GM18870 (cell line): ENCODE data around the gene TXK.

Experiments used
- ATAC-seq: cut with Tn5 transposase; IDR thresholded peaks from one replicate; pipeline ENCODE4 v1.9.1; 2021; ENCODE audit warnings: moderate library complexity; ENCODE audit not compliant: unreplicated experiment

Gene TXK

DNA sequence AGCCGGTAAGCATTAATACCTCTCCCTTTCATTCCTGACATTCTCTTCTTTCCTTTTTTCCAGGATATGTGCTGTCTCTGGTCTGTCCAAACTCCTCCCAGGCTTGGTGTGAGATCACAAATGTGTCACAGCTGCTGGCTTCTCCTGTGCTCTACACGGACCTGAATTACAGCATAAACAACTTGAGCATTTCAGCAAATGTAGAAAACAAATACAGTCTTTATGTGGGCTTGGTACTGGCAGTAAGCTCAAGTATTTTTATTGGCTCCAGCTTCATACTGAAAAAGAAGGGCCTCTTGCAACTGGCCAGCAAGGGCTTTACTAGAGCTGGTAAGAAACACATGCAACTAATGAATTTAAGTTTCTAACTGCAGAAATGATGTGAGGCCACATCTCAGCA is 109.0 kb downstream of the TXK start:
- no peak for ATAC-seq

GRCh38 chr4:48024522-48024921 is 109.5 kb downstream of the TXK start:
- no peak for ATAC-seq

DNA sequence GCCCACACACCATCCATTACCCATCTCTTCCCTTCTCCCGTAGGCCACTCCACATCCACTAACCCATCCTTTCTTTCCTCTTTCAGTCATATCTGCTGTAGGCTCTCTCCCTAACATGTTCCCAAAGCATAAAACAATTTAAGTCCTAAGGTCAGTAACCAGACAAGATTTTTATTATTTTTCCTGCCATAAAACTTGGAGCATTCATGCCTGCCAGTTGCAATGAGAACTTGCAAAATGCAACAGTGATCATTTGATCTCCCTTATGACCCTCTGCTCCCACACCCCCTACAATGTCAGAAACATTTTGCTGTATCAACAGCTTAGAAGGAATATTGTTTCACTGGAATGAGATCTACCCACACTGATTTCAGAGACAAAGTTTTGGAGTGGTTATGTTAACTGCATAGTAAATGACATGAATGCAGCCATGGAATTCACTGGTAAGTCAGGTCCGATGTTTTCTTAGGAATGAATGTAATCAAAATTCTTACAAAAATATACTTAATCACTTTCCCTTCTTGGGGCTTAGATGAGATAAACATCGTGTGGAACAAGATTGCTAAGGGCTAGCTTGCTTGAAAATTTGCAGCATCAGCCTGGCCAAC is 111.8 kb downstream of the TXK start:
- ATAC-seq: no peak

DNA sequence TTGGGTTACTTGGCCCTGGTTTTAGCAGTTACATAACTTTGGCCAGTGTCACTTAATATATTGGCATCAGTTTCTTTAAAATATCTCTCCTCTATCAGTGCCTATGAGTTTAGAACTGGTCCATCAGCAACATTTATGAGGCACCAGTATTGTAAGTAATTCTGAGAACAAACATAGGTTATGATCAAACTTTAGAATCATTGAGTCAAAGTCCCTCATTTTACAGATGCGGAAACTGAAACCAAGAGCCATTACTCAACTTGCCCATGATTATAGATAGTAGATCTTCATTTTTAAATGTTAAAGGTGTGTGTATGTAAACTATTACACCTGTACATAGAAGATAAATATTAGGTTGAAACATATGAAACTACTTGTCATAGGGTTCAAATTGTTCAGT is 113.0 kb downstream of the TXK start:
- no peak for ATAC-seq

GRCh38 chr4:48018112-48018511 is 115.9 kb downstream of the TXK start:
- ATAC-seq: no peak

GRCh38 chr4:48017108-48017571 is 116.9 kb downstream of the TXK start:
- ATAC-seq: no peak
